Endodermal cell (in vitro differentiated cells): ENCODE measurements around the gene SLC35F6. TPM values are rescaled to one million over a fixed set of nuclear protein-coding genes. Genes with fewer than 3 reads are reported as not detected.

Experiments used
- DNase-seq: peaks from one replicate; pipeline ENCODE4 v3.0.0-alpha.2; 2017
- H3K27ac ChIP-seq: 2 replicates; pipeline ENCODE4 v1.5.1; 2013; ENCODE audit warnings: mild to moderate bottlenecking, low read depth, low read length, moderate library complexity
- H3K27me3 ChIP-seq: 2 replicates; pipeline ENCODE4 v1.6.1; 2013; ENCODE audit warnings: mild to moderate bottlenecking, low read length, moderate library complexity; ENCODE audit not compliant: insufficient read depth, control insufficient read depth, poor library complexity, severe bottlenecking
- H3K36me3 ChIP-seq: 2 replicates; pipeline ENCODE4 v1.7.0; 2013; ENCODE audit warnings: mild to moderate bottlenecking, low read length, moderate library complexity; ENCODE audit not compliant: control insufficient read depth, insufficient read depth
- H3K4me1 ChIP-seq: one replicate; pipeline ENCODE4 v1.7.0; 2013; ENCODE audit warnings: low read length; ENCODE audit not compliant: control insufficient read depth, insufficient read depth
- H3K4me3 ChIP-seq: 2 replicates; pipeline ENCODE4 v1.5.1; 2013; ENCODE audit warnings: mild to moderate bottlenecking, low read length, moderate library complexity
- H3K9ac ChIP-seq: 2 replicates; pipeline ENCODE4 v1.6.1; 2013; ENCODE audit warnings: mild to moderate bottlenecking, low read length, moderate library complexity; ENCODE audit not compliant: poor library complexity, severe bottlenecking; ENCODE audit errors: extremely low read depth
- H3K9me3 ChIP-seq: 2 replicates; pipeline ENCODE4 v1.6.1; 2013; ENCODE audit warnings: mild to moderate bottlenecking, low read length, moderate library complexity; ENCODE audit not compliant: control insufficient read depth
- H3K27ac Mint-ChIP-seq: 2 replicates; pipeline ENCODE4 v1.8.0; 2020; ENCODE audit warnings: mixed read lengths
- H3K27me3 Mint-ChIP-seq: 2 replicates; pipeline ENCODE4 v1.8.0; 2021; ENCODE audit warnings: mild to moderate bottlenecking, mixed read lengths; ENCODE audit not compliant: insufficient read depth
- H3K36me3 Mint-ChIP-seq: 2 replicates; pipeline ENCODE4 v1.8.0; 2020; ENCODE audit warnings: low read depth, mixed read lengths
- H3K4me1 Mint-ChIP-seq: 2 replicates; pipeline ENCODE4 v1.8.0; 2020; ENCODE audit warnings: mixed read lengths
- H3K4me3 Mint-ChIP-seq: 2 replicates; pipeline ENCODE4 v1.8.0; 2020; ENCODE audit warnings: mild to moderate bottlenecking, moderate library complexity, mixed read lengths
- H3K9me3 Mint-ChIP-seq: 2 replicates; pipeline ENCODE4 v1.8.0; 2020; ENCODE audit warnings: mild to moderate bottlenecking, mixed read lengths
- WGBS, 2 experiments: methylation state at CpG; one replicate each; pipeline versions ENCODE4 v1.1.5 to v1.1.7; 2013; ENCODE audit warnings: missing lambda C conversion rate in 2 of 2, mixed read lengths in 1 of 2; ENCODE audit not compliant: insufficient coverage in 1 of 2, insufficient read length in 1 of 2; 5-methylcytosine and 5-hydroxymethylcytosine counted together
- total RNA-seq, 2 donors: library from RNA; stranded (reverse); fragmentation: NEBNext Ultra II Directional in 1 of 2; extraction: Animal tissue kit (Norgen Biotek cat#: 25700) in 1 of 2; gene quantifications; 2 replicates in 1 of 2; 3 replicates in 1 of 2; pipeline ENCODE4 v1.2.1, GENCODE V29; 2021
- TF ChIP-seq, protein P1 (sequence below): fragments of 200-600 bp; sonication (generic); conservative IDR thresholded peaks from 2 replicates; pipeline ENCODE4 v1.5.0; 2021; ENCODE audit warnings: antibody characterized with exemption, mild to moderate bottlenecking

SLC35F6 gene
- total RNA-seq, 2 donors from 2014 or later, result 23.3 to 24.8 TPM

- WGBS, 2 experiments, result 95% methylated on average over 89 to 101 of the region's 101 CpGs
- DNase-seq, result no peak
Observed at GRCh38 chr2:26727641-26728561, 36.2 kb upstream of the SLC35F6 start.

GRCh38 chr2:26729311-26729710 lies 34.8 kb upstream of the SLC35F6 start:
- no peak for DNase-seq
- Histone ChIP-seq H3K4me1 (no peaks in the 10 kb centered on the region), H3K9me3 (no peaks in the 10 kb centered on the region), H3K9ac (no peak overlapping the region), H3K4me3 (no peak overlapping the region), H3K36me3 (no peaks in the 10 kb centered on the region), H3K27ac (no peak overlapping the region), H3K27me3 (no peaks in the 10 kb centered on the region)
- Mint-ChIP-seq H3K4me1 (no peaks in the 10 kb centered on the region), H3K36me3 (no peaks in the 10 kb centered on the region), H3K27ac (no peak overlapping the region), H3K27me3 (no peaks in the 10 kb centered on the region), H3K9me3 (no peaks in the 10 kb centered on the region), H3K4me3 (no peak overlapping the region)
- TF ChIP-seq, protein P1, sequence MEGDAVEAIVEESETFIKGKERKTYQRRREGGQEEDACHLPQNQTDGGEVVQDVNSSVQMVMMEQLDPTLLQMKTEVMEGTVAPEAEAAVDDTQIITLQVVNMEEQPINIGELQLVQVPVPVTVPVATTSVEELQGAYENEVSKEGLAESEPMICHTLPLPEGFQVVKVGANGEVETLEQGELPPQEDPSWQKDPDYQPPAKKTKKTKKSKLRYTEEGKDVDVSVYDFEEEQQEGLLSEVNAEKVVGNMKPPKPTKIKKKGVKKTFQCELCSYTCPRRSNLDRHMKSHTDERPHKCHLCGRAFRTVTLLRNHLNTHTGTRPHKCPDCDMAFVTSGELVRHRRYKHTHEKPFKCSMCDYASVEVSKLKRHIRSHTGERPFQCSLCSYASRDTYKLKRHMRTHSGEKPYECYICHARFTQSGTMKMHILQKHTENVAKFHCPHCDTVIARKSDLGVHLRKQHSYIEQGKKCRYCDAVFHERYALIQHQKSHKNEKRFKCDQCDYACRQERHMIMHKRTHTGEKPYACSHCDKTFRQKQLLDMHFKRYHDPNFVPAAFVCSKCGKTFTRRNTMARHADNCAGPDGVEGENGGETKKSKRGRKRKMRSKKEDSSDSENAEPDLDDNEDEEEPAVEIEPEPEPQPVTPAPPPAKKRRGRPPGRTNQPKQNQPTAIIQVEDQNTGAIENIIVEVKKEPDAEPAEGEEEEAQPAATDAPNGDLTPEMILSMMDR, result no peak
- 92 to 100% methylated on average over 2 of the region's 2 CpGs for WGBS, 2 experiments

More at GRCh38 chr2:26727641-26728561, 36.2 kb upstream of the SLC35F6 start:
- Mint-ChIP-seq H3K27me3 (no peaks in the 10 kb centered on the region), H3K4me3 (no peak overlapping the region), H3K9me3 (no peaks in the 10 kb centered on the region), H3K36me3 (no peaks in the 10 kb centered on the region), H3K4me1 (no peaks in the 10 kb centered on the region), H3K27ac (no peak overlapping the region)
- TF ChIP-seq, protein P1, result no peak
- Histone ChIP-seq H3K36me3 (no peaks in the 10 kb centered on the region), H3K27ac (no peak overlapping the region), H3K9me3 (no peaks in the 10 kb centered on the region), H3K27me3 (no peaks in the 10 kb centered on the region), H3K4me3 (no peak overlapping the region), H3K9ac (no peak overlapping the region), H3K4me1 (no peaks in the 10 kb centered on the region)

- H3K27ac Mint-ChIP-seq, result no peak overlapping the region
- no peak overlapping the region for H3K27ac ChIP-seq
- no peak for DNase-seq
- WGBS, 2 experiments, result 86 to 94% methylated on average over 10 to 19 of the region's 19 CpGs
- no peaks in the 10 kb centered on the region for H3K27me3 Mint-ChIP-seq
- no peaks in the 10 kb centered on the region for H3K9me3 Mint-ChIP-seq
- H3K9me3 ChIP-seq, result no peaks in the 10 kb centered on the region
- no peak overlapping the region for H3K4me3 Mint-ChIP-seq
- no peaks in the 10 kb centered on the region for H3K36me3 Mint-ChIP-seq
- H3K9ac ChIP-seq, result no peak overlapping the region
- H3K4me1 ChIP-seq, result no peaks in the 10 kb centered on the region
- H3K4me3 ChIP-seq, result no peak overlapping the region
- TF ChIP-seq, protein P1, result no peak
- H3K36me3 ChIP-seq, result no peaks in the 10 kb centered on the region
- H3K4me1 Mint-ChIP-seq, result no peaks in the 10 kb centered on the region
- no peaks in the 10 kb centered on the region for H3K27me3 ChIP-seq
Observed at GRCh38 chr2:26730549-26731344, 33.3 kb upstream of the SLC35F6 start.
